Measurements from ENCODE around the gene KCND3. TPM values are rescaled to one million over a fixed set of nuclear protein-coding genes. Genes with fewer than 3 reads are reported as not detected.

KCND3 gene
- polyA plus RNA-seq, 1 donor from 2014 or later, result 7.8 TPM

- Histone ChIP-seq H3K36me3 (ENCODE audit: insufficient read depth, low read length) (no peaks in the 10 kb centered on the region), H3K9ac (ENCODE audit: low read length) (no peak overlapping the region), H2AFZ (ENCODE audit: low read depth, low read length) (no peak overlapping the region), H3K4me2 (ENCODE audit: low read length) (no peak overlapping the region), H3K9me2 (ENCODE audit: insufficient read depth, low read length) (no peaks in the 10 kb centered on the region), H3K4me3 (ENCODE audit: low read length) (no peak overlapping the region), H4K20me1 (ENCODE audit: insufficient read depth) (no peaks in the 10 kb centered on the region), H3K27ac (ENCODE audit: low read length) (no peak overlapping the region), H3K9me3 (ENCODE audit: low read length) (no peaks in the 10 kb centered on the region), H3F3A (ENCODE audit: insufficient read depth, low read length, poor library complexity, severe bottlenecking) (no peaks in the 10 kb centered on the region), H3K27me3 (ENCODE audit: insufficient read depth, low read depth, low read length) (no peaks in the 10 kb centered on the region), H3K79me2 (replicated peaks; ENCODE audit: insufficient read depth, low read length) (no peaks in the 10 kb centered on the region)
- TF ChIP-seq EZH2 (IDR thresholded peaks at IDR 0.05; ENCODE audit: borderline replicate concordance, insufficient read depth, low read length, poor library complexity, severe bottlenecking) (no peak), TAF1 (IDR thresholded peaks at IDR 0.05; ENCODE audit: low read depth) (no peak), REST (IDR thresholded peaks at IDR 0.05; ENCODE audit: borderline replicate concordance) (no peak), MXI1 (conservative IDR thresholded peaks at IDR 0.05; ENCODE audit: poor library complexity, severe bottlenecking) (no peak), RAD21 (conservative IDR thresholded peaks at IDR 0.05) (no peak), EP300 (conservative IDR thresholded peaks at IDR 0.05; ENCODE audit: poor library complexity, severe bottlenecking) (no peak), SMC3 (conservative IDR thresholded peaks at IDR 0.05; ENCODE audit: poor library complexity) (no peak), POLR2AphosphoS5 (IDR thresholded peaks at IDR 0.05) (no peak)
These were observed 52.2 kb downstream of the KCND3 start for GRCh38 chr1:111937147-111937725.

- no peak overlapping the region for H3K4me3 ChIP-seq (ENCODE audit: low read length)
- H3K36me3 ChIP-seq (ENCODE audit: insufficient read depth, low read length), result no peaks in the 10 kb centered on the region
- TF ChIP-seq POLR2AphosphoS5 (IDR thresholded peaks at IDR 0.05) (no peak), MXI1 (conservative IDR thresholded peaks at IDR 0.05; ENCODE audit: poor library complexity, severe bottlenecking) (no peak), TAF1 (IDR thresholded peaks at IDR 0.05; ENCODE audit: low read depth) (no peak)
- no peak overlapping the region for H2AFZ ChIP-seq (ENCODE audit: low read depth, low read length)
- H3F3A ChIP-seq (ENCODE audit: insufficient read depth, low read length, poor library complexity, severe bottlenecking), result no peaks in the 10 kb centered on the region
- H3K9me3 ChIP-seq (ENCODE audit: low read length), result no peaks in the 10 kb centered on the region
- H3K4me2 ChIP-seq (ENCODE audit: low read length), result no peak overlapping the region
- H3K27ac ChIP-seq (ENCODE audit: low read length), result no peak overlapping the region
- no peak overlapping the region for H3K9ac ChIP-seq (ENCODE audit: low read length)
- H3K27me3 ChIP-seq (ENCODE audit: insufficient read depth, low read depth, low read length), result no peaks in the 10 kb centered on the region
- no peaks in the 10 kb centered on the region for H3K9me2 ChIP-seq (ENCODE audit: insufficient read depth, low read length)
- H4K20me1 ChIP-seq (ENCODE audit: insufficient read depth), result no peaks in the 10 kb centered on the region
- no peaks in the 10 kb centered on the region for H3K79me2 ChIP-seq (replicated peaks; ENCODE audit: insufficient read depth, low read length)
These were observed 55.2 kb downstream of the KCND3 start for GRCh38 chr1:111934106-111934852.

- Histone ChIP-seq H4K20me1 (ENCODE audit: insufficient read depth) (no peaks in the 10 kb centered on the region), H3K9me3 (ENCODE audit: low read length) (no peaks in the 10 kb centered on the region), H3K79me2 (replicated peaks; ENCODE audit: insufficient read depth, low read length) (no peaks in the 10 kb centered on the region), H3K4me2 (ENCODE audit: low read length) (no peak overlapping the region), H3K9me2 (ENCODE audit: insufficient read depth, low read length) (no peaks in the 10 kb centered on the region), H3K4me3 (ENCODE audit: low read length) (no peak overlapping the region), H3F3A (ENCODE audit: insufficient read depth, low read length, poor library complexity, severe bottlenecking) (no peaks in the 10 kb centered on the region), H3K36me3 (ENCODE audit: insufficient read depth, low read length) (no peaks in the 10 kb centered on the region), H3K9ac (ENCODE audit: low read length) (no peak overlapping the region), H2AFZ (ENCODE audit: low read depth, low read length) (no peak overlapping the region), H3K27me3 (ENCODE audit: insufficient read depth, low read depth, low read length) (no peaks in the 10 kb centered on the region), H3K27ac (ENCODE audit: low read length) (no peak overlapping the region)
- TF ChIP-seq POLR2AphosphoS5 (IDR thresholded peaks at IDR 0.05) (no peak), TAF1 (IDR thresholded peaks at IDR 0.05; ENCODE audit: low read depth) (no peak)
These were observed 59.1 kb downstream of the KCND3 start for GRCh38 chr1:111930356-111930755.
